PC-9 (cell line): ENCODE data around the gene CD3D. TPM values are rescaled to one million over a fixed set of nuclear protein-coding genes. Genes with fewer than 3 reads are reported as not detected.

Experiments used
- BruUV-seq: library from RNA; stranded (reverse); fragments of 400-500 nt; replicated peaks from 2 replicates; lab custom pipeline; 2021; lab: Mats Ljungman, UMichigan
- CTCF ChIA-PET: fragments of 300-600 bp; sonication (Branson Sonifier 250); formaldehyde crosslinking; loops from one replicate; lab custom pipeline; 2022; ENCODE audit warnings: antibody characterized with exemption; lab: Charles Lee
- POLR2A ChIA-PET: fragments of 300-600 bp; sonication (Branson Sonifier 250); formaldehyde crosslinking; loops from one replicate; lab custom pipeline; 2022; ENCODE audit warnings: antibody characterized with exemption; ENCODE audit not compliant: unreplicated experiment; lab: Charles Lee
- DNase-seq, 2 experiments: peaks; one replicate each; pipeline versions ENCODE4 v3.0.0 to v3.0.0-alpha.2; 2015 to 2022; ENCODE audit warnings: mixed read lengths in 1 of 2
- H2AFZ ChIP-seq: fragments of 200-600 bp; sonication (generic); 2 replicates; pipeline ENCODE4 v1.8.1; 2017; ENCODE audit warnings: antibody characterized with exemption
- H3F3A ChIP-seq: fragments of 200-600 bp; sonication (generic); 2 replicates; pipeline ENCODE4 v1.8.1; 2017; ENCODE audit warnings: antibody characterized with exemption, mild to moderate bottlenecking, low read depth; ENCODE audit not compliant: insufficient read depth
- H3K27ac ChIP-seq: fragments of 200-600 bp; sonication (generic); 2 replicates; pipeline ENCODE4 v1.6.1; 2016; ENCODE audit warnings: mixed run types
- H3K27me3 ChIP-seq: fragments of 200-600 bp; sonication (generic); 2 replicates; pipeline ENCODE4 v1.6.1; 2016; ENCODE audit warnings: low read depth, mixed run types; ENCODE audit not compliant: insufficient read depth
- H3K36me3 ChIP-seq: fragments of 200-600 bp; sonication (generic); 2 replicates; pipeline ENCODE4 v1.6.1; 2016; ENCODE audit warnings: low read depth, mixed run types
- H3K4me1 ChIP-seq: fragments of 200-600 bp; sonication (generic); replicated peaks from 2 replicates; pipeline ENCODE4 v1.6.1; 2016; ENCODE audit warnings: mixed run types; ENCODE audit not compliant: insufficient read depth
- H3K4me2 ChIP-seq: fragments of 200-600 bp; sonication (generic); 2 replicates; pipeline ENCODE4 v1.6.1; 2017; ENCODE audit warnings: mixed run types
- H3K4me3 ChIP-seq: fragments of 200-600 bp; sonication (generic); 2 replicates; pipeline ENCODE4 v1.6.1; 2016; ENCODE audit warnings: mixed run types
- H3K79me2 ChIP-seq: fragments of 200-600 bp; sonication (generic); 2 replicates; pipeline ENCODE4 v1.6.1; 2017; ENCODE audit warnings: low read depth, mixed run types
- H3K9me2 ChIP-seq: fragments of 200-600 bp; sonication (generic); 2 replicates; pipeline ENCODE4 v1.8.1; 2017; ENCODE audit warnings: mild to moderate bottlenecking; ENCODE audit not compliant: insufficient read depth
- H3K9me3 ChIP-seq: fragments of 200-600 bp; sonication (generic); 2 replicates; pipeline ENCODE4 v1.8.1; 2016; ENCODE audit warnings: low read depth; ENCODE audit not compliant: insufficient read depth
- H4K20me1 ChIP-seq: fragments of 200-600 bp; sonication (generic); 2 replicates; pipeline ENCODE4 v1.8.1; 2017; ENCODE audit not compliant: insufficient read depth
- CTCF ChIP-seq: fragments of 200-600 bp; sonication (generic); conservative IDR thresholded peaks from 2 replicates; pipeline ENCODE4 v1.6.1; 2017; ENCODE audit warnings: mixed run types, antibody characterized with exemption, mild to moderate bottlenecking, moderate library complexity
- EZH2 ChIP-seq: fragments of 200-600 bp; sonication (generic); IDR thresholded peaks from 2 replicates; pipeline ENCODE4 v1.8.0; 2017; ENCODE audit warnings: antibody characterized with exemption, low read depth
- intact Hi-C: fragments of 100-400 bp; cut with micrococcal nuclease; formaldehyde crosslinking; loops from one replicate; pipeline ENCODE4 v1.10.0; 2022; ENCODE audit not compliant: unreplicated experiment
- total RNA-seq: library from RNA; stranded (reverse); gene quantifications from 2 replicates; pipeline ENCODE4 v1.2.3, GENCODE V29; 2021

CD3D gene
- total RNA-seq, 1 experiment from 2014 or later, result not detected

GRCh38 chr11:118339281-118339961 is 3.1 kb downstream of the CD3D start:
- no TSS peak for BruUV-seq
- ChIA-PET POLR2A (interaction anchor here (0.6 kb wide), 1 partner anchor 11 kb away, joined by 6 read pairs; no protein-coding TSS in a partner anchor), CTCF (no interaction called here)
- TF ChIP-seq EZH2 (no peak), CTCF (no peak)
- Histone ChIP-seq H3K36me3 (no peaks in the 10 kb centered on the region), H3K4me3 (no peak overlapping the region), H4K20me1 (no peaks in the 10 kb centered on the region), H3F3A (no peaks in the 10 kb centered on the region), H2AFZ (no peak overlapping the region), H3K9me2 (no peaks in the 10 kb centered on the region), H3K9me3 (no peaks in the 10 kb centered on the region), H3K27me3 (no peaks in the 10 kb centered on the region), H3K27ac (no peak overlapping the region), H3K4me2 (no peak overlapping the region), H3K79me2 (no peaks in the 10 kb centered on the region), H3K4me1 (no peaks in the 10 kb centered on the region)
- intact Hi-C loops, result no loop called here
- DNase-seq, result no peak

GRCh38 chr11:118338637-118339061 is 3.9 kb downstream of the CD3D start:
- no peak overlapping the region for H3K27ac ChIP-seq
- H3K27me3 ChIP-seq, result no peaks in the 10 kb centered on the region
- H4K20me1 ChIP-seq, result no peaks in the 10 kb centered on the region
- no peak overlapping the region for H3K4me3 ChIP-seq
- H3F3A ChIP-seq, result no peaks in the 10 kb centered on the region
- H3K9me2 ChIP-seq, result no peaks in the 10 kb centered on the region
- no peaks in the 10 kb centered on the region for H3K79me2 ChIP-seq
- TF ChIP-seq EZH2 (no peak), CTCF (no peak)
- H3K4me1 ChIP-seq, result no peaks in the 10 kb centered on the region
- no peak overlapping the region for H2AFZ ChIP-seq
- ChIA-PET CTCF (no interaction called here), POLR2A (no interaction called here)
- no peaks in the 10 kb centered on the region for H3K36me3 ChIP-seq
- no peak for DNase-seq
- intact Hi-C loops, result no loop called here
- no TSS peak for BruUV-seq
- no peaks in the 10 kb centered on the region for H3K9me3 ChIP-seq
- no peak overlapping the region for H3K4me2 ChIP-seq

- no peaks in the 10 kb centered on the region for H3K36me3 ChIP-seq
- CTCF ChIA-PET, result no interaction called here
- no peak overlapping the region for H3K4me2 ChIP-seq
- DNase-seq, result no peak
- BruUV-seq, result no TSS peak
- no peaks in the 10 kb centered on the region for H3K27me3 ChIP-seq
- no peaks in the 10 kb centered on the region for H3K9me3 ChIP-seq
- TF ChIP-seq CTCF (no peak), EZH2 (no peak)
- H3K79me2 ChIP-seq, result no peaks in the 10 kb centered on the region
- H3F3A ChIP-seq, result no peaks in the 10 kb centered on the region
- H2AFZ ChIP-seq, result no peak overlapping the region
- no peak overlapping the region for H3K27ac ChIP-seq
- intact Hi-C loops, result no loop called here
- no peak overlapping the region for H3K4me3 ChIP-seq
- no peaks in the 10 kb centered on the region for H4K20me1 ChIP-seq
- H3K4me1 ChIP-seq, result no peaks in the 10 kb centered on the region
- H3K9me2 ChIP-seq, result no peaks in the 10 kb centered on the region
- POLR2A ChIA-PET, result no interaction called here
Observed at GRCh38 chr11:118334745-118335144, 7.8 kb downstream of the CD3D start.
